Gastroesophageal sphincter (tissue), 4 donors: ENCODE results near the gene RND3. TPM values are rescaled to one million over a fixed set of nuclear protein-coding genes. Genes with fewer than 3 reads are reported as not detected.

Source experiments
- ATAC-seq: fragments of 150-250 bp; one replicate; pipeline ENCODE4 v1.9.1; 2016; ENCODE audit warnings: mild to moderate bottlenecking, moderate library complexity
- H3K27ac ChIP-seq, 4 donors: fragments of 200-600 bp; sonication (generic) in 3 of 4; 1 replicate in 3 of 4; 2 replicates in 1 of 4; pipeline ENCODE4 v1.5.1; 2016 to 2019
- H3K27me3 ChIP-seq: fragments of 200-600 bp; sonication (generic); one replicate; pipeline ENCODE4 v1.5.1; 2019
- H3K36me3 ChIP-seq, 2 donors: fragments of 200-600 bp; sonication (generic); one replicate each; pipeline ENCODE4 v1.5.1; 2019; ENCODE audit warnings: control low read depth in 1 of 2
- H3K4me1 ChIP-seq, 3 donors: fragments of 200-600 bp; sonication (generic); 1 replicate in 2 of 3; 2 replicates in 1 of 3; pipeline ENCODE4 v1.5.1; 2016 to 2019; ENCODE audit warnings: control low read depth in 2 of 3
- H3K4me3 ChIP-seq, 2 donors: fragments of 200-600 bp; sonication (generic); one replicate each; pipeline ENCODE4 v1.5.1; 2019; ENCODE audit warnings: mild to moderate bottlenecking in 1 of 2, moderate library complexity in 1 of 2
- H3K9me3 ChIP-seq, 3 donors: fragments of 200-600 bp; sonication (generic); one replicate each; pipeline ENCODE4 v1.5.1; 2017 to 2019; ENCODE audit warnings: control low read depth in 2 of 3
- CTCF ChIP-seq, 4 experiments: fragments of 200-600 bp in 2 of 4; fragments of 450-650 bp in 2 of 4; sonication (generic) in 1 of 4; IDR thresholded peaks; one replicate each; pipeline ENCODE4 v1.5.1; 2017 to 2019; ENCODE audit warnings: antibody characterized with exemption in 4 of 4, mild to moderate bottlenecking in 2 of 4, moderate library complexity in 2 of 4
- EP300 ChIP-seq: sonication (generic); formaldehyde crosslinking; IDR thresholded peaks from one replicate; pipeline ENCODE4 v1.6.1; 2017; ENCODE audit warnings: antibody characterized with exemption, mild to moderate bottlenecking
- POLR2A ChIP-seq, 2 donors: fragments of 450-650 bp; IDR thresholded peaks; one replicate each; pipeline ENCODE4 v1.6.1; 2017; ENCODE audit warnings: antibody characterized with exemption in 2 of 2, mild to moderate bottlenecking in 2 of 2, moderate library complexity in 1 of 2
- POLR2AphosphoS5 ChIP-seq: sonication (generic); formaldehyde crosslinking; IDR thresholded peaks from one replicate; pipeline ENCODE4 v1.6.1; 2017; ENCODE audit warnings: antibody characterized with exemption
- WGBS, 2 donors: methylation state at CpG; one replicate each; pipeline ENCODE4 v1.1.5; 2018; ENCODE audit warnings: low coverage in 1 of 2; 5-methylcytosine and 5-hydroxymethylcytosine counted together
- total RNA-seq, 4 donors: library from RNA; depleted of rRNA; stranded (reverse); fragments of >200 nt; gene quantifications; one replicate each; pipeline ENCODE4 v1.1.0, GENCODE V29; 2016

RND3 gene
- total RNA-seq, 4 donors from 2014 or later, result 31.0 to 154 (median 81.0) TPM

GRCh38 chr2:150462770-150463169 is 24.7 kb downstream of the RND3 start:
- Histone ChIP-seq H3K4me3 (no peak overlapping the region), H3K4me1 (peaks cover 3 to 30% (median 9%) of the 10 kb centered on the region in 3 donors), H3K9me3 (no peaks in the 10 kb centered on the region), H3K36me3 (no peaks in the 10 kb centered on the region), H3K27ac (no peak overlapping the region), H3K27me3 (no peaks in the 10 kb centered on the region)
- TF ChIP-seq EP300 (no peak), POLR2A (IDR thresholded peaks at IDR 0.05) (no peak), POLR2AphosphoS5 (no peak), CTCF (IDR thresholded peaks at IDR 0.05) (no peak)
- WGBS, 2 donors, result 56 to 75% methylated on average over 1 to 2 of the region's 2 CpGs
- no peak for ATAC-seq

GRCh38 chr2:150459281-150459680 is 28.2 kb downstream of the RND3 start:
- Histone ChIP-seq H3K36me3 (no peaks in the 10 kb centered on the region), H3K4me3 (no peak overlapping the region), H3K27me3 (no peaks in the 10 kb centered on the region), H3K27ac (no peak overlapping the region), H3K4me1 (no peaks in the 10 kb centered on the region), H3K9me3 (no peaks in the 10 kb centered on the region)
- ATAC-seq, result no peak
- TF ChIP-seq CTCF (IDR thresholded peaks at IDR 0.05) (no peak), POLR2A (IDR thresholded peaks at IDR 0.05) (no peak), POLR2AphosphoS5 (no peak), EP300 (no peak)
- 67 to 93% methylated on average over 1 of the region's 1 CpG for WGBS, 2 donors

GRCh38 chr2:150450765-150451164 is 36.7 kb downstream of the RND3 start:
- no peaks in the 10 kb centered on the region for H3K4me1 ChIP-seq
- H3K36me3 ChIP-seq, result no peaks in the 10 kb centered on the region
- H3K9me3 ChIP-seq, result no peaks in the 10 kb centered on the region
- ATAC-seq, result no peak
- 79 to 100% methylated on average over 1 to 3 of the region's 3 CpGs for WGBS, 2 donors
- TF ChIP-seq POLR2A (IDR thresholded peaks at IDR 0.05) (no peak), EP300 (no peak), POLR2AphosphoS5 (no peak), CTCF (IDR thresholded peaks at IDR 0.05) (no peak)
- H3K4me3 ChIP-seq, result no peak overlapping the region
- H3K27me3 ChIP-seq, result no peaks in the 10 kb centered on the region
- no peak overlapping the region for H3K27ac ChIP-seq

- H3K27ac ChIP-seq, result no peak overlapping the region
- WGBS, 2 donors, result 45 to 57% methylated on average over 3 of the region's 3 CpGs
Measured at GRCh38 chr2:150449856-150450255, 37.6 kb downstream of the RND3 start.

More at GRCh38 chr2:150449856-150450255, 37.6 kb downstream of the RND3 start:
- H3K4me1 ChIP-seq, result no peaks in the 10 kb centered on the region
- no peaks in the 10 kb centered on the region for H3K27me3 ChIP-seq
- no peaks in the 10 kb centered on the region for H3K36me3 ChIP-seq
- H3K9me3 ChIP-seq, result no peaks in the 10 kb centered on the region
- H3K4me3 ChIP-seq, result no peak overlapping the region
- no peak for ATAC-seq
- TF ChIP-seq CTCF (IDR thresholded peaks at IDR 0.05), result no peak
- TF ChIP-seq EP300, result no peak
- no peak for TF ChIP-seq POLR2AphosphoS5
- TF ChIP-seq POLR2A (IDR thresholded peaks at IDR 0.05), result no peak
